ENCODE measurements around the gene GPR39.

GRCh38 chr2:132477962-132478361 is 61.4 kb downstream of the GPR39 start:
- TF ChIP-seq POLR2A (IDR thresholded peaks at IDR 0.05) = no peak
- TF ChIP-seq, protein P1, sequence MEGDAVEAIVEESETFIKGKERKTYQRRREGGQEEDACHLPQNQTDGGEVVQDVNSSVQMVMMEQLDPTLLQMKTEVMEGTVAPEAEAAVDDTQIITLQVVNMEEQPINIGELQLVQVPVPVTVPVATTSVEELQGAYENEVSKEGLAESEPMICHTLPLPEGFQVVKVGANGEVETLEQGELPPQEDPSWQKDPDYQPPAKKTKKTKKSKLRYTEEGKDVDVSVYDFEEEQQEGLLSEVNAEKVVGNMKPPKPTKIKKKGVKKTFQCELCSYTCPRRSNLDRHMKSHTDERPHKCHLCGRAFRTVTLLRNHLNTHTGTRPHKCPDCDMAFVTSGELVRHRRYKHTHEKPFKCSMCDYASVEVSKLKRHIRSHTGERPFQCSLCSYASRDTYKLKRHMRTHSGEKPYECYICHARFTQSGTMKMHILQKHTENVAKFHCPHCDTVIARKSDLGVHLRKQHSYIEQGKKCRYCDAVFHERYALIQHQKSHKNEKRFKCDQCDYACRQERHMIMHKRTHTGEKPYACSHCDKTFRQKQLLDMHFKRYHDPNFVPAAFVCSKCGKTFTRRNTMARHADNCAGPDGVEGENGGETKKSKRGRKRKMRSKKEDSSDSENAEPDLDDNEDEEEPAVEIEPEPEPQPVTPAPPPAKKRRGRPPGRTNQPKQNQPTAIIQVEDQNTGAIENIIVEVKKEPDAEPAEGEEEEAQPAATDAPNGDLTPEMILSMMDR (IDR thresholded peaks at IDR 0.05) = no peak

All from body of pancreas (tissue), 4 donors.